GM19467 (cell line): Measurements from ENCODE around the gene ARHGEF12.

ENCODE experiments used
- ATAC-seq: cut with Tn5 transposase; IDR thresholded peaks from one replicate; pipeline ENCODE4 v1.9.1; 2021; ENCODE audit warnings: mild to moderate bottlenecking, moderate library complexity; ENCODE audit not compliant: unreplicated experiment

ARHGEF12 gene

GRCh38 chr11:120335908-120336640 is at the start of gene ARHGEF12:
TSS of gene ARHGEF12 (plus strand) at chr11:120336413. CDS start at chr11:120337244, 831 bp downstream.
- ATAC-seq, result peak; percentile 68

- no peak for ATAC-seq
Measured at GRCh38 chr11:120288021-120288420, 48.2 kb upstream of the ARHGEF12 start.

- ATAC-seq, result no peak
Measured at GRCh38 chr11:120289426-120289825, 46.8 kb upstream of the ARHGEF12 start.

- no peak for ATAC-seq
Measured at GRCh38 chr11:120290956-120291355, 45.3 kb upstream of the ARHGEF12 start.

GRCh38 chr11:120293038-120293800 is 43.0 kb upstream of the ARHGEF12 start:
- ATAC-seq, result no peak

GRCh38 chr11:120294096-120294495 is 42.1 kb upstream of the ARHGEF12 start:
- ATAC-seq, result no peak

- no peak for ATAC-seq
Measured at GRCh38 chr11:120295099-120295498, 41.1 kb upstream of the ARHGEF12 start.

- no peak for ATAC-seq
Measured at GRCh38 chr11:120296554-120296953, 39.7 kb upstream of the ARHGEF12 start.

GRCh38 chr11:120298461-120298860 is 37.8 kb upstream of the ARHGEF12 start:
- no peak for ATAC-seq

GRCh38 chr11:120302001-120302805 is 34.0 kb upstream of the ARHGEF12 start:
- no peak for ATAC-seq

GRCh38 chr11:120303004-120303637 is 33.1 kb upstream of the ARHGEF12 start:
- peak; percentile 73 for ATAC-seq

GRCh38 chr11:120304526-120304925 is 31.7 kb upstream of the ARHGEF12 start:
- ATAC-seq, result no peak

- no peak for ATAC-seq
Measured at GRCh38 chr11:120305286-120305685, 30.9 kb upstream of the ARHGEF12 start.

GRCh38 chr11:120306519-120307242 is 29.5 kb upstream of the ARHGEF12 start:
- ATAC-seq, result no peak

- no peak for ATAC-seq
Measured at GRCh38 chr11:120307476-120307875, 28.7 kb upstream of the ARHGEF12 start.

- no peak for ATAC-seq
Measured at GRCh38 chr11:120308081-120308480, 28.1 kb upstream of the ARHGEF12 start.

- no peak for ATAC-seq
Measured at GRCh38 chr11:120310870-120311269, 25.3 kb upstream of the ARHGEF12 start.

GRCh38 chr11:120314861-120315260 is 21.4 kb upstream of the ARHGEF12 start:
- ATAC-seq, result no peak

- ATAC-seq, result no peak
Measured at GRCh38 chr11:120316880-120317688, 19.1 kb upstream of the ARHGEF12 start.
